H1 (cell line): ENCODE data around the gene CCR2. TPM values are rescaled to one million over a fixed set of nuclear protein-coding genes. Genes with fewer than 3 reads are reported as not detected.

ENCODE experiments used
- CTCF ChIA-PET: fragments of 300-600 bp; sonication (Branson Sonifier 250); formaldehyde crosslinking; loops from one replicate; lab custom pipeline; 2021; ENCODE audit not compliant: partially characterized antibody; lab: Charles Lee
- POLR2A ChIA-PET: fragments of 300-600 bp; sonication (Branson Sonifier 250); formaldehyde crosslinking; loops from one replicate; lab custom pipeline; 2021; ENCODE audit warnings: inconsistent platforms; ENCODE audit not compliant: partially characterized antibody; lab: Charles Lee
- DNase-seq, 2 experiments: peaks; one replicate each; pipeline versions ENCODE4 v3.0.0 to v3.0.0-alpha.2; 2010 to 2022; ENCODE audit warnings: low spot score in 2 of 2, low read depth in 1 of 2, mixed read lengths in 1 of 2
- FAIRE-seq: peaks from 2 replicates; lab custom pipeline; 2011; peaks lifted over from hg19 to GRCh38; lab: Jason Lieb, UNC
- H2AFZ ChIP-seq: 2 replicates; pipeline ENCODE4 v1.8.1; 2012; ENCODE audit warnings: low read length, inconsistent platforms
- H2AK5ac ChIP-seq: 2 replicates; pipeline ENCODE4 v1.6.1; 2013; ENCODE audit warnings: low read depth, low read length
- H2BK120ac ChIP-seq: replicated peaks from 2 replicates; pipeline ENCODE3; 2013; ENCODE audit warnings: low read depth, low read length, inconsistent platforms
- H2BK12ac ChIP-seq: 2 replicates; pipeline ENCODE4 v1.6.1; 2013; ENCODE audit warnings: low read depth, low read length
- H2BK15ac ChIP-seq: 2 replicates; pipeline ENCODE4 v1.6.1; 2013; ENCODE audit warnings: low read length
- H2BK20ac ChIP-seq: 2 replicates; pipeline ENCODE4 v1.6.1; 2013; ENCODE audit warnings: low read length
- H2BK5ac ChIP-seq: 2 replicates; pipeline ENCODE4 v1.6.1; 2013; ENCODE audit warnings: low read depth, low read length
- H3K14ac ChIP-seq: 2 replicates; pipeline ENCODE4 v1.6.1; 2013; ENCODE audit warnings: inconsistent platforms; ENCODE audit not compliant: insufficient read length
- H3K18ac ChIP-seq: 2 replicates; pipeline ENCODE4 v1.6.1; 2013; ENCODE audit warnings: low read length; ENCODE audit errors: extremely low read depth
- H3K23ac ChIP-seq: 2 replicates; pipeline ENCODE4 v1.6.1; 2013; ENCODE audit warnings: inconsistent platforms; ENCODE audit not compliant: insufficient read length
- H3K23me2 ChIP-seq: 2 replicates; pipeline ENCODE4 v1.6.1; 2013; ENCODE audit warnings: low read depth, low read length
- H3K27ac ChIP-seq: 2 replicates; pipeline ENCODE4 v1.6.1; 2011; ENCODE audit warnings: low read depth, low read length, inconsistent platforms
- H3K27me3 ChIP-seq, 4 experiments: replicated peaks in 1 of 4; 1 replicate in 1 of 4; 2 replicates in 3 of 4; pipeline versions ENCODE4 v1.6.1 to v1.8.1; 2011 to 2013; ENCODE audit warnings: low read length in 3 of 4, mild to moderate bottlenecking in 3 of 4, inconsistent platforms in 2 of 4, mixed read lengths in 2 of 4, moderate library complexity in 1 of 4; ENCODE audit not compliant: control insufficient read depth in 3 of 4, insufficient read depth in 3 of 4; ENCODE audit errors: extremely low read depth in 1 of 4
- H3K36me3 ChIP-seq, 4 experiments: 2 replicates each; pipeline versions ENCODE4 v1.6.1 to v1.8.1; 2011 to 2013; ENCODE audit warnings: mild to moderate bottlenecking in 4 of 4, low read length in 3 of 4, moderate library complexity in 2 of 4, control low read depth in 1 of 4, inconsistent platforms in 1 of 4; ENCODE audit not compliant: insufficient read depth in 4 of 4, control insufficient read depth in 2 of 4
- H3K4ac ChIP-seq: replicated peaks from 2 replicates; pipeline ENCODE3; 2013; ENCODE audit warnings: low read length, low read depth, mixed read lengths, inconsistent platforms; ENCODE audit not compliant: insufficient read length
- H3K4me1 ChIP-seq, 4 experiments: replicated peaks in 1 of 4; 1 replicate in 1 of 4; 2 replicates in 3 of 4; pipeline versions ENCODE4 v1.6.1 to v1.8.1; 2011 to 2013; ENCODE audit warnings: low read length in 3 of 4, inconsistent platforms in 2 of 4, mixed read lengths in 1 of 4; ENCODE audit not compliant: insufficient read depth in 4 of 4, control insufficient read depth in 3 of 4
- H3K4me2 ChIP-seq, 2 experiments: 2 replicates each; pipeline versions ENCODE4 v1.6.1 to v1.8.1; 2011 to 2013; ENCODE audit warnings: low read depth in 2 of 2, low read length in 2 of 2, control low read depth in 1 of 2, inconsistent platforms in 1 of 2, mild to moderate bottlenecking in 1 of 2; ENCODE audit not compliant: insufficient read depth in 1 of 2
- H3K4me3 ChIP-seq, 4 experiments: fragments of 200-600, 300-600 bp in 1 of 4; sonication (generic), shearing (Covaris generic), sonication (Bioruptor Twin) in 1 of 4; 2 replicates each; pipeline versions ENCODE4 v1.5.1 to v1.8.1; 2011 to 2016; ENCODE audit warnings: low read length in 4 of 4, low read depth in 3 of 4, control low read depth in 2 of 4, inconsistent platforms in 2 of 4, mild to moderate bottlenecking in 2 of 4, mixed read lengths in 1 of 4, moderate library complexity in 1 of 4; ENCODE audit not compliant: insufficient read depth in 2 of 4; ENCODE audit errors: extremely low read depth in 1 of 4
- H3K56ac ChIP-seq: replicated peaks from 2 replicates; pipeline ENCODE3; 2013; ENCODE audit warnings: low read depth, mild to moderate bottlenecking, mixed read lengths, low read length, inconsistent platforms; ENCODE audit not compliant: insufficient read length
- H3K79me1 ChIP-seq: 2 replicates; pipeline ENCODE4 v1.6.1; 2013; ENCODE audit warnings: low read depth, low read length, control low read depth
- H3K79me2 ChIP-seq, 2 experiments: 2 replicates each; pipeline versions ENCODE4 v1.6.1 to v1.8.1; 2012 to 2013; ENCODE audit warnings: low read length in 2 of 2, mild to moderate bottlenecking in 2 of 2, inconsistent platforms in 1 of 2; ENCODE audit not compliant: insufficient read depth in 2 of 2, control insufficient read depth in 1 of 2
- H3K9ac ChIP-seq, 4 experiments: replicated peaks in 1 of 4; 1 replicate in 1 of 4; 2 replicates in 3 of 4; pipeline versions ENCODE4 v1.6.1 to v1.8.1; 2011 to 2013; ENCODE audit warnings: low read depth in 3 of 4, low read length in 3 of 4, control low read depth in 2 of 4, mild to moderate bottlenecking in 2 of 4, moderate library complexity in 2 of 4, inconsistent platforms in 1 of 4; ENCODE audit errors: extremely low read depth in 1 of 4
- H3K9me3 ChIP-seq, 2 experiments: 2 replicates each; pipeline versions ENCODE4 v1.6.1 to v1.8.1; 2012 to 2013; ENCODE audit warnings: mild to moderate bottlenecking in 2 of 2, moderate library complexity in 2 of 2, control low read depth in 1 of 2, inconsistent platforms in 1 of 2, low read depth in 1 of 2, low read length in 1 of 2, mixed read lengths in 1 of 2; ENCODE audit not compliant: insufficient read depth in 2 of 2
- H4K20me1 ChIP-seq, 2 experiments: replicated peaks in 1 of 2; 2 replicates each; pipeline versions ENCODE3 to v1.8.1; 2011 to 2013; ENCODE audit warnings: inconsistent platforms in 2 of 2, low read length in 2 of 2, mild to moderate bottlenecking in 1 of 2; ENCODE audit not compliant: insufficient read depth in 2 of 2, control insufficient read depth in 1 of 2
- H4K5ac ChIP-seq: 2 replicates; pipeline ENCODE4 v1.6.1; 2013; ENCODE audit warnings: low read length, low read depth, mixed read lengths, inconsistent platforms; ENCODE audit not compliant: insufficient read length
- H4K8ac ChIP-seq: 2 replicates; pipeline ENCODE4 v1.8.0; 2013; ENCODE audit warnings: mild to moderate bottlenecking, moderate library complexity, low read length, inconsistent platforms; ENCODE audit not compliant: insufficient read depth; ENCODE audit errors: extremely low read depth
- H4K91ac ChIP-seq: replicated peaks from 2 replicates; pipeline ENCODE3; 2013; ENCODE audit warnings: low read length, mixed read lengths, inconsistent platforms; ENCODE audit not compliant: insufficient read length
- BACH1 ChIP-seq: IDR thresholded peaks from 2 replicates; pipeline ENCODE4 v1.6.1; 2012; ENCODE audit warnings: low read length, improper control_type of control experiment
- BCL11A ChIP-seq, 2 experiments: IDR thresholded peaks; one replicate each; pipeline ENCODE4 v1.6.1; 2011; ENCODE audit warnings: low read depth in 2 of 2, low read length in 2 of 2, mild to moderate bottlenecking in 2 of 2
- CBX5 ChIP-seq: fragments of 300-800, 300-1000 bp; sonication (generic); IDR thresholded peaks from 2 replicates; pipeline ENCODE4 v1.7.1; 2016; ENCODE audit warnings: antibody characterized with exemption, low read length, low read depth
- KDM4A ChIP-seq: IDR thresholded peaks from one replicate; pipeline ENCODE4 v1.7.1; 2012; ENCODE audit warnings: low read depth, mild to moderate bottlenecking, moderate library complexity, low read length, inconsistent platforms; ENCODE audit not compliant: severe bottlenecking
- NANOG ChIP-seq: IDR thresholded peaks from 2 replicates; pipeline ENCODE4 v1.6.1; 2011; ENCODE audit warnings: low read length, low read depth, mild to moderate bottlenecking, inconsistent platforms; ENCODE audit not compliant: insufficient read depth, poor library complexity, severe bottlenecking
- PHF8 ChIP-seq: fragments of 200-600 bp; sonication (generic); conservative IDR thresholded peaks from 2 replicates; pipeline ENCODE4 v1.7.1; 2012; ENCODE audit warnings: low read depth, mild to moderate bottlenecking, inconsistent platforms, low read length, moderate library complexity
- SAP30 ChIP-seq: fragments of 300-600 bp; sonication (generic); IDR thresholded peaks from 2 replicates; pipeline ENCODE4 v1.7.1; 2012; ENCODE audit warnings: low read length, moderate library complexity, mild to moderate bottlenecking, inconsistent platforms; ENCODE audit not compliant: insufficient read depth, insufficient replicate concordance
- SP1 ChIP-seq: IDR thresholded peaks from 2 replicates; pipeline ENCODE4 v1.6.1; 2011; ENCODE audit warnings: low read depth, low read length
- TCF12 ChIP-seq: IDR thresholded peaks from 2 replicates; pipeline ENCODE4 v1.6.1; 2011; ENCODE audit warnings: low read depth, mild to moderate bottlenecking, low read length
- WGBS, 2 experiments: shearing (Covaris generic) in 1 of 2; methylation state at CpG; one replicate each; pipeline versions ENCODE4 v1.1.6 to v1.1.7; 2013 to 2015; ENCODE audit warnings: low lambda C conversion rate in 2 of 2, mixed read lengths in 2 of 2, inconsistent platforms in 1 of 2, low coverage in 1 of 2, missing lambda C conversion rate in 1 of 2; ENCODE audit not compliant: insufficient replicate concordance in 2 of 2, insufficient coverage in 1 of 2, insufficient read length in 1 of 2; ENCODE audit errors: extremely low coverage in 1 of 2, missing lambda C conversion rate in 1 of 2; 5-methylcytosine and 5-hydroxymethylcytosine counted together
- polyA plus RNA-seq, 7 experiments: library from polyadenylated mRNA; depleted of rRNA in 3 of 7; stranded (reverse) in 5 of 7; unstranded in 2 of 7; fragments of >200 nt in 5 of 7; fragments of 200-250 nt in 2 of 7; gene quantifications; 1 replicate in 5 of 7; 2 replicates in 1 of 7; 4 replicates in 1 of 7; pipeline versions ENCODE4 v1.2.1 to v1.2.3, GENCODE V29; 2011 to 2013; ENCODE audit warnings: missing spikeins in 2 of 7, mixed read lengths in 2 of 7
- total RNA-seq: library from RNA; stranded (reverse); fragmentation: NEBNext Ultra II Directional; extraction: Animal tissue kit (Norgen Biotek cat#: 25700); gene quantifications from 2 replicates; pipeline ENCODE4 v1.2.1, GENCODE V29; 2021

CCR2 gene
- total and polyA plus RNA-seq, 2 of the 8 experiments (the other 6 are each of a cell fraction or from before 2014, with no cell fraction given): not detected

DNA sequence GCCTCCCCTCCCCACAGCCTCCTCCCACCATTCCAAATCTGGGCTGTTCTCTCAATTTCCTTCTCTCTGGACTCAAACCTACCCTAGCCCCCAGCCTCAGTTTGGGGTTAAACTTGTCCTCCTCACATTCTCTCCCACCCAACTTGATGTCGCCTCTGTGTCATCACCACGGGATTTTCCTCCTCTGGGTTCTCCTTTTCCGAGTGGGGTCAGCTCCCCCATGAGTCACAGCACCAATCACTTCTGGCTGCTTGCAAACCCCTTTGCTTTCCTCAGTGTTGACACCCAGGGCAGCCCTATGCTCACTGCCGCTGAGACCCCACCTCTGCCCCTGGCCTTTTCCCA is 52.5 kb downstream of the CCR2 start:
- Histone ChIP-seq H4K91ac (no peak overlapping the region), H3K79me2 (no peaks in the 10 kb centered on the region), H4K8ac (no peak overlapping the region), H3K9me3 (no peaks in the 10 kb centered on the region), H2BK12ac (no peak overlapping the region), H3K4me2 (no peak overlapping the region), H2BK15ac (no peak overlapping the region), H3K9ac (no peak overlapping the region), H2BK5ac (no peak overlapping the region), H3K4me1 (no peaks in the 10 kb centered on the region), H3K23ac (no peak overlapping the region), H3K36me3 (no peaks in the 10 kb centered on the region), H4K5ac (no peak overlapping the region), H4K20me1 (no peaks in the 10 kb centered on the region), H3K56ac (no peak overlapping the region), H2AK5ac (no peak overlapping the region), H2AFZ (no peak overlapping the region), H2BK20ac (no peak overlapping the region), H3K27ac (no peak overlapping the region), H3K79me1 (no peaks in the 10 kb centered on the region), H3K14ac (no peak overlapping the region), H3K4ac (no peak overlapping the region), H2BK120ac (no peak overlapping the region), H3K27me3 (no peaks in the 10 kb centered on the region; a peak in 1 of 7 replicates), H3K4me3 (no peak overlapping the region), H3K23me2 (no peaks in the 10 kb centered on the region), H3K18ac (no peak overlapping the region)
- no peak for DNase-seq
- FAIRE-seq: no peak
- 97% methylated on average over 4 of the region's 4 CpGs; no CpG with 5 or more reads in 1 of the 2 experiments for WGBS, 2 experiments
- TF ChIP-seq BACH1 (no peak), TCF12 (no peak), PHF8 (no peak), SP1 (no peak), BCL11A (IDR thresholded peaks at IDR 0.05; ENCODE audit: low read depth in 2 of 2, low read length in 2 of 2) (no peak), KDM4A (no peak), SAP30 (no peak), NANOG (no peak), CBX5 (no peak)
- POLR2A ChIA-PET: no interaction called here
- CTCF ChIA-PET: interaction anchor here (3.2 to 5.3 kb wide), 3 partner anchors 17 to 44 kb away, joined by 12 to 31 read pairs (median 14); no protein-coding TSS in a partner anchor
